ENCODE results near the gene TXNDC17.

The TXNDC17 gene

DNA sequence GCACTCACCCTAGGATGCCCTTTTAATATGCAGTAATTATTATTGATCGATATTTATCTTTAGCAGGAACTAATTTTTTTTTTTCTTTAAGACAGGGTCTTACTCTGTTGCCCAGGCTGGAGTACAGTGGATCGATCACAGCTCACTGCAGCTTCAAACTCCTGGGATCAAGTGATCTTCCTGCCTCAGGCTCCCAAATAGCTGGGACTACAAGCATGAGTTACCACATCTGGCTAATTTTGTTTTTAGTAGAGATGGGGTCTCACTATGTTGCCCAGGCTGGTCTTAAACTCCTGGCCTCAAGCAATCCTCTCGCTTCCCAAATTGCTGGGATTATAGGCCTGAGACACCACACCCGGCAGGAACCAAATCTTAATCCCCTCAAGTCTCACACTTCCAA, 29.6 kb upstream of the TXNDC17 start:
- Histone ChIP-seq H3K36me3 (ENCODE audit: control insufficient read depth in 4 of 4, insufficient read depth in 4 of 4, low read length in 3 of 4) (peaks cover 20 to 67% (median 39%) of the 10 kb centered on the region in 4 experiments), H3K27ac (ENCODE audit: insufficient read depth in 1 of 2, low read depth in 1 of 2, low read length in 2 of 2, poor library complexity in 1 of 2, severe bottlenecking in 2 of 2) (no peak overlapping the region), H3K9me3 (ENCODE audit: control extremely low read depth in 1 of 5, control insufficient read depth in 4 of 5, insufficient read depth in 2 of 5, low read depth in 1 of 5, low read length in 4 of 5) (no peaks in the 10 kb centered on the region), H3K4me3 (ENCODE audit: control insufficient read depth in 1 of 7, extremely low read depth in 1 of 7, insufficient read depth in 4 of 7, low read depth in 2 of 7, low read length in 6 of 7) (no peak overlapping the region), H3K4me1 (ENCODE audit: control extremely low read depth in 1 of 4, control insufficient read depth in 4 of 4, insufficient read depth in 4 of 4, low read length in 3 of 4) (no peaks in the 10 kb centered on the region), H3K27me3 (replicated peaks in 2 of 5; ENCODE audit: control insufficient read depth in 4 of 5, insufficient read depth in 5 of 5, low read length in 4 of 5) (no peaks in the 10 kb centered on the region)
- ChIA-PET CTCF (no interaction called here), POLR2A (interaction anchor here (0.7 kb wide), 1 partner anchor 405 kb away, joined by 5 read pairs; no protein-coding TSS in a partner anchor)
- 100% methylated on average over 2 of the region's 4 CpGs for WGBS (ENCODE audit: insufficient coverage)
- no peak for DNase-seq

DNA sequence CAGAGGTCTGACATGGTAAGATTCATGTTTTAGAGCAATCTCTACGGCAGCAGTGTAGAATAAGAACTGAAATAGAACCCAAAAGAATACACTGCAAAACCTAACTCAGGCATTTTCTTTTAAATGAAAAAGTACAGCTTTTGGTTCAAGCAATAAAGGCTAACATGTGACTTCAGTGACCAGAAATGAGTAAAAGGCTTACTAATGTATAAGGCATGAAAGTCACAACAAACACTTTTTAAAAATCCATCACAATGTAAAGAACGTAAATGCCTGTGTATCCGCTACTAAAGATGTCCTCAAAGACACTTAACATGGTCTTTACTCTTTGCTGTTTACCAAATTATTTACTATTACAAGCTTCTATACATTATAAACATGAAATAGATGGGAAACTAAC, 16.9 kb upstream of the TXNDC17 start:
- DNase-seq = no peak
- ChIA-PET POLR2A (no interaction called here), CTCF (no interaction called here)
- Histone ChIP-seq H3K4me1 (ENCODE audit: control extremely low read depth in 1 of 4, control insufficient read depth in 4 of 4, insufficient read depth in 4 of 4, low read length in 3 of 4) (no peaks in the 10 kb centered on the region), H3K36me3 (ENCODE audit: control insufficient read depth in 4 of 4, insufficient read depth in 4 of 4, low read length in 3 of 4) (peaks cover 8 to 72% (median 29%) of the 10 kb centered on the region in 4 experiments), H3K9me3 (ENCODE audit: control extremely low read depth in 1 of 5, control insufficient read depth in 4 of 5, insufficient read depth in 2 of 5, low read depth in 1 of 5, low read length in 4 of 5) (no peaks in the 10 kb centered on the region), H3K4me3 (ENCODE audit: control insufficient read depth in 1 of 7, extremely low read depth in 1 of 7, insufficient read depth in 4 of 7, low read depth in 2 of 7, low read length in 6 of 7) (no peak overlapping the region), H3K27me3 (replicated peaks in 2 of 5; ENCODE audit: control insufficient read depth in 4 of 5, insufficient read depth in 5 of 5, low read length in 4 of 5) (no peaks in the 10 kb centered on the region), H3K27ac (ENCODE audit: insufficient read depth in 1 of 2, low read depth in 1 of 2, low read length in 2 of 2, poor library complexity in 1 of 2, severe bottlenecking in 2 of 2) (no peak overlapping the region)
- 100% methylated on average over 3 of the region's 3 CpGs for WGBS (ENCODE audit: insufficient coverage)

DNA sequence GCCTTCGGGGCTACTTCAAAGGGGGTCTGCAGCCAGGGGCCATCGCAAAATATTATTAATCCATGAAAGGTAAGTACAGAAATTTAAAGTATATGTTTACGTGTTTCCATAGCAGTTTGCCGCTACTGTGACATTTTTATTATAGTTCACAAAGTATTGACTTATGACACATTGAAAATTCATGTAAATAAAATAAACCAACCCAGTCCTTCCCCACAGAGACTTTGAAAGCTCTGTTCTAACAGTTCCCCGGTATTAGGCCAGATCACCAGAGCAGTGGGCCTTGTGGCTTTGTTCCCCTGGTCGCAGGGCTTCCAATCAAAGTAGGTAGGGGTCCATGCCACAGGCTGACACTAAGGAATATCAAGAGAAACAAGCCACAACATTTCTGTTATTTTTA, 14.2 kb upstream of the TXNDC17 start:
- DNase-seq = no peak
- H3K27me3 ChIP-seq (replicated peaks in 2 of 5; ENCODE audit: control insufficient read depth in 4 of 5, insufficient read depth in 5 of 5, low read length in 4 of 5) = no peaks in the 10 kb centered on the region
- CTCF ChIA-PET = no interaction called here
- 100% methylated on average over 1 of the region's 6 CpGs for WGBS (ENCODE audit: insufficient coverage)
- no peak overlapping the region for H3K27ac ChIP-seq (ENCODE audit: insufficient read depth in 1 of 2, low read depth in 1 of 2, low read length in 2 of 2, poor library complexity in 1 of 2, severe bottlenecking in 2 of 2)
- no peaks in the 10 kb centered on the region for H3K4me1 ChIP-seq (ENCODE audit: control extremely low read depth in 1 of 4, control insufficient read depth in 4 of 4, insufficient read depth in 4 of 4, low read length in 3 of 4)
- H3K4me3 ChIP-seq (ENCODE audit: control insufficient read depth in 1 of 7, extremely low read depth in 1 of 7, insufficient read depth in 4 of 7, low read depth in 2 of 7, low read length in 6 of 7) = no peak overlapping the region
- no peaks in the 10 kb centered on the region for H3K9me3 ChIP-seq (ENCODE audit: control extremely low read depth in 1 of 5, control insufficient read depth in 4 of 5, insufficient read depth in 2 of 5, low read depth in 1 of 5, low read length in 4 of 5)
- POLR2A ChIA-PET = no interaction called here
- H3K36me3 ChIP-seq (ENCODE audit: control insufficient read depth in 4 of 4, insufficient read depth in 4 of 4, low read length in 3 of 4) = peaks cover 3 to 67% (median 24%) of the 10 kb centered on the region in 4 experiments

DNA sequence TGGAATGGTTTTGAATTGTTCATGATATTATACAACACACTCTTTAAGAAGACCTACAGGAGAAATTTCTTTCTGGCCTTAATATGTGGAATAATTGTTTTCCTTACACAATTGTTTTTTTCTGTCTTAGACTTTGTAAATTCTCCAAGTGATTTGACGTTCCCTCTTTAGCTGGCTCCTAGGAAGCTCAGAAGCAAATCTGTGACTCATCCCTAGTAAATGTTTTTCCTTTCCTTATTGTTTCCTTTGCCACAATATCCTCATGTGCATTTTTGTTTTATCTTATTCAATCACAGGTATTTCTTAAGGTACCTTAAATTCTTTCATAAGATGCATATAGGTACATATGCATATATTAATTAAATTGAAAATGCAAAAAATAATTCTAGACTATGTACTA, 13.8 kb upstream of the TXNDC17 start:
- no peaks in the 10 kb centered on the region for H3K4me1 ChIP-seq (ENCODE audit: control extremely low read depth in 1 of 4, control insufficient read depth in 4 of 4, insufficient read depth in 4 of 4, low read length in 3 of 4)
- H3K4me3 ChIP-seq (ENCODE audit: control insufficient read depth in 1 of 7, extremely low read depth in 1 of 7, insufficient read depth in 4 of 7, low read depth in 2 of 7, low read length in 6 of 7) = no peak overlapping the region
- CTCF ChIA-PET = no interaction called here
- H3K27ac ChIP-seq (ENCODE audit: insufficient read depth in 1 of 2, low read depth in 1 of 2, low read length in 2 of 2, poor library complexity in 1 of 2, severe bottlenecking in 2 of 2) = no peak overlapping the region
- H3K27me3 ChIP-seq (replicated peaks in 2 of 5; ENCODE audit: control insufficient read depth in 4 of 5, insufficient read depth in 5 of 5, low read length in 4 of 5) = no peaks in the 10 kb centered on the region
- no peaks in the 10 kb centered on the region for H3K9me3 ChIP-seq (ENCODE audit: control extremely low read depth in 1 of 5, control insufficient read depth in 4 of 5, insufficient read depth in 2 of 5, low read depth in 1 of 5, low read length in 4 of 5)
- WGBS (ENCODE audit: insufficient coverage) = 100% methylated on average over 1 of the region's 1 CpG
- peaks cover 2 to 64% (median 23%) of the 10 kb centered on the region in 4 experiments for H3K36me3 ChIP-seq (ENCODE audit: control insufficient read depth in 4 of 4, insufficient read depth in 4 of 4, low read length in 3 of 4)
- POLR2A ChIA-PET = interaction anchor here (0.6 kb wide), 1 partner anchor 695 kb away, joined by 3 read pairs; no protein-coding TSS in a partner anchor
- no peak for DNase-seq

DNA sequence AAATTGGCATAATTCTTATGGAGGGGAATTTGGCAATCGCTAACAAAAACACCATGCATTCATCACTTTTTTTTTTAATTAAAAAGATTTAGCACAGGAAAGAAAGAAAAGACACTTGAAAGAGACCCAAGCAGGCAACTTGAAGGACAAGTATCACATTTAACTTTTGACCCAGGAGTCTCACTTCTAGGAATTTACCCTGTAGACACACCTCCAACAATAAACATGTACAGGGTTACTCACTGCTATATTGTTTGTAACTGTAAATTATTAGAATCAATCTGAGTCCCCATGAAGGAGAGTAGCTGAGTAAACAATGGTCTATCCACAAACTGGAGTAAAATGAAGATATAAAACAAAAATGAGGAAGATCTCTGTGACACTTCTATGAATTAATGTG, 10.5 kb upstream of the TXNDC17 start:
- no peak overlapping the region for H3K27ac ChIP-seq (ENCODE audit: insufficient read depth in 1 of 2, low read depth in 1 of 2, low read length in 2 of 2, poor library complexity in 1 of 2, severe bottlenecking in 2 of 2)
- no peaks in the 10 kb centered on the region for H3K27me3 ChIP-seq (replicated peaks in 2 of 5; ENCODE audit: control insufficient read depth in 4 of 5, insufficient read depth in 5 of 5, low read length in 4 of 5)
- H3K36me3 ChIP-seq (ENCODE audit: control insufficient read depth in 4 of 4, insufficient read depth in 4 of 4, low read length in 3 of 4) = peaks cover 8 to 64% (median 26%) of the 10 kb centered on the region in 4 experiments
- no CpG with 5 or more reads among the region's 1 CpG for WGBS (ENCODE audit: insufficient coverage)
- ChIA-PET POLR2A (interaction anchor here (0.7 kb wide), 1 partner anchor 24 kb away, joined by 3 read pairs; no protein-coding TSS in a partner anchor), CTCF (interaction anchor here (1.2 kb wide), 1 partner anchor 18 kb away, joined by 4 read pairs; no protein-coding TSS in a partner anchor)
- no peaks in the 10 kb centered on the region for H3K4me1 ChIP-seq (ENCODE audit: control extremely low read depth in 1 of 4, control insufficient read depth in 4 of 4, insufficient read depth in 4 of 4, low read length in 3 of 4)
- H3K9me3 ChIP-seq (ENCODE audit: control extremely low read depth in 1 of 5, control insufficient read depth in 4 of 5, insufficient read depth in 2 of 5, low read depth in 1 of 5, low read length in 4 of 5) = no peaks in the 10 kb centered on the region
- no peak for DNase-seq
- H3K4me3 ChIP-seq (ENCODE audit: control insufficient read depth in 1 of 7, extremely low read depth in 1 of 7, insufficient read depth in 4 of 7, low read depth in 2 of 7, low read length in 6 of 7) = no peak overlapping the region

DNA sequence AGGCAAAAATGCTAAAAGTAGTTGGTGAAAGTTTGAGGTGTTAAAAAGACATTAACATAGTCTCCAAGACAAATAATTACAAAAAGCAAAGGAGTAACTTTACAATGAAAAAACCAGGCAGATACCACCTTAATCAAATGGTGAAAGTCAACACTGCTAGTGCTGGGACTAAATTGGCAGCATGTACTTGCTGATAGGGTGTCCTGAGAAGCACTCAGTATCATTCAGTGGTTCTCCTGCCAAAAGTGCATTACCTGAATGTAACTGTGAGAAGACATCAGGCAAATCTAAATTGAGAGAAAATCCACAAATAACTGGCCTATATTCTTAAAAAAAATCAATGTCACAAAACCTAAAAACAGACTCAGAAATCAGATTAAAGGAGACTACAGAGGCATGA, 8.3 kb upstream of the TXNDC17 start:
- Histone ChIP-seq H3K36me3 (ENCODE audit: control insufficient read depth in 4 of 4, insufficient read depth in 4 of 4, low read length in 3 of 4) (peaks cover 8 to 54% (median 22%) of the 10 kb centered on the region in 4 experiments), H3K9me3 (ENCODE audit: control extremely low read depth in 1 of 5, control insufficient read depth in 4 of 5, insufficient read depth in 2 of 5, low read depth in 1 of 5, low read length in 4 of 5) (no peaks in the 10 kb centered on the region), H3K4me3 (ENCODE audit: control insufficient read depth in 1 of 7, extremely low read depth in 1 of 7, insufficient read depth in 4 of 7, low read depth in 2 of 7, low read length in 6 of 7) (no peak overlapping the region), H3K27ac (ENCODE audit: insufficient read depth in 1 of 2, low read depth in 1 of 2, low read length in 2 of 2, poor library complexity in 1 of 2, severe bottlenecking in 2 of 2) (no peak overlapping the region), H3K4me1 (ENCODE audit: control extremely low read depth in 1 of 4, control insufficient read depth in 4 of 4, insufficient read depth in 4 of 4, low read length in 3 of 4) (no peaks in the 10 kb centered on the region), H3K27me3 (replicated peaks in 2 of 5; ENCODE audit: control insufficient read depth in 4 of 5, insufficient read depth in 5 of 5, low read length in 4 of 5) (no peaks in the 10 kb centered on the region)
- CTCF ChIA-PET = no interaction called here
- DNase-seq = no peak
- POLR2A ChIA-PET = no interaction called here

DNA sequence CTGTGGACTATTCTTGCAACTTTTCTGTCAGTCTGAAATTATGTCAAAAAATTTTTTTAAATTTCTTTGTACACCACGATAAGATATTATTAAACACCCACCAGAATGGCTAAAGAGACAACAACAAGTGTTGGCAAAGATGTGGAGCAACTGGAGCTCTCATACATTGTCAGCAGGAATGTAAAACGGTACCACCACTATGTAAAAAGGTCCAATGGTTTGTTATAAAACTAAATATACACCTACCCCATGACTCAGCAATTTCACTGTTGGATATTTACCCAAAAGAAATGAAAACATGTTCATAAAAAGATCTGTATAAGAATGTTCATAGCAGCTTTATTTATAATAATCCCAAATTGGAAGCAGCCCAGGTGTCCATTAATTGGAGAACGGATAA, 7.6 kb upstream of the TXNDC17 start:
- POLR2A ChIA-PET = no interaction called here
- no peaks in the 10 kb centered on the region for H3K27me3 ChIP-seq (replicated peaks in 2 of 5; ENCODE audit: control insufficient read depth in 4 of 5, insufficient read depth in 5 of 5, low read length in 4 of 5)
- WGBS (ENCODE audit: insufficient coverage) = no CpG with 5 or more reads among the region's 3 CpGs
- no peak overlapping the region for H3K27ac ChIP-seq (ENCODE audit: insufficient read depth in 1 of 2, low read depth in 1 of 2, low read length in 2 of 2, poor library complexity in 1 of 2, severe bottlenecking in 2 of 2)
- DNase-seq = no peak
- no peak overlapping the region for H3K4me3 ChIP-seq (ENCODE audit: control insufficient read depth in 1 of 7, extremely low read depth in 1 of 7, insufficient read depth in 4 of 7, low read depth in 2 of 7, low read length in 6 of 7)
- peaks cover 0 to 7% (median 6%) of the 10 kb centered on the region in 4 experiments for H3K4me1 ChIP-seq (ENCODE audit: control extremely low read depth in 1 of 4, control insufficient read depth in 4 of 4, insufficient read depth in 4 of 4, low read length in 3 of 4)
- CTCF ChIA-PET = no interaction called here
- no peaks in the 10 kb centered on the region for H3K9me3 ChIP-seq (ENCODE audit: control extremely low read depth in 1 of 5, control insufficient read depth in 4 of 5, insufficient read depth in 2 of 5, low read depth in 1 of 5, low read length in 4 of 5)
- peaks cover 8 to 46% (median 18%) of the 10 kb centered on the region in 4 experiments for H3K36me3 ChIP-seq (ENCODE audit: control insufficient read depth in 4 of 4, insufficient read depth in 4 of 4, low read length in 3 of 4)

All from common myeloid progenitor, CD34-positive (primary cell).